HG02642 (cell line): Measurements from ENCODE around the gene JAZF1.
"Not testable (repeated sequence)": the region's sequence is repeated elsewhere in the genome, so short reads cannot be mapped to it uniquely, and the experiment has no call there.

Experiments
- ATAC-seq: cut with Tn5 transposase; IDR thresholded peaks from one replicate; pipeline ENCODE4 v1.9.1; 2021; ENCODE audit warnings: mild to moderate bottlenecking; ENCODE audit not compliant: unreplicated experiment, poor library complexity

JAZF1 gene

DNA sequence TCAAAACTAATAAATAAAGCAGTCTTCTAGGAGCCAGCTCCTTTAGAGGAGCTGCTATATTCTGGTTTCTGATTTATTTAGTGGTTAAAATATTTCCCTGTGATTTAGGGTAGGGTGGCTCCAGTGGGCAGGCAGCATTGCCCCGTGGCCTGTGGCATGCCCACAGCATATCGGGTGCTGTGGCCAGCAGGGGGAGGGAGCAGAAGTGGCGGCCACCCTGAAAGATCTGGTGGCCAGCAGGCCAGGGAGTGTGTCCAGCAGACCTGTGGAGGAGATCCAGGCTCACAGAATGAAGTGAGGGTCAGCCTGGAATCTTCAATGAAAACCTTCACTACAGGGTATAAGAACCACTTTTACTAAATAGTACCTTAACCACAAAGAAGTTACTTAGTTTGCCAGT lies 251.5 kb downstream of the JAZF1 start:
- ATAC-seq, result no peak

DNA sequence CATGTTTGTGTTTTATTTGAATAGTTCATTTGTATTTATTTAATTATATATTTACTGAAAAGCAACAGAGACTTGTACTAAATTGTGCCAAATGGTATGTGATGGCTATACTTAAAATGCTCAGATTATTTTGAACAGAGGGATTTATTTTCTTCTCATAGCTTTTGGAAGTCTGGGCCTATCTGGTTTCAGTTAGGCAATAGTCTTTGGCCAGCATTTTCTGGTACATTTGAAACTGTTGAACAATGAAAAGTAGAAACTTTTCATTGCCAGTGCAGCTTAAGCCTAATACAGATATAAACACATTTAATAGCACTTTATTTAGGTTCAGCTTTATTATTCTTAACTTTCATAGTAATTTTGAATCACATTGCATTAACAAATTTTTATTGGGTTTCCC lies 252.6 kb downstream of the JAZF1 start:
- no peak for ATAC-seq

DNA sequence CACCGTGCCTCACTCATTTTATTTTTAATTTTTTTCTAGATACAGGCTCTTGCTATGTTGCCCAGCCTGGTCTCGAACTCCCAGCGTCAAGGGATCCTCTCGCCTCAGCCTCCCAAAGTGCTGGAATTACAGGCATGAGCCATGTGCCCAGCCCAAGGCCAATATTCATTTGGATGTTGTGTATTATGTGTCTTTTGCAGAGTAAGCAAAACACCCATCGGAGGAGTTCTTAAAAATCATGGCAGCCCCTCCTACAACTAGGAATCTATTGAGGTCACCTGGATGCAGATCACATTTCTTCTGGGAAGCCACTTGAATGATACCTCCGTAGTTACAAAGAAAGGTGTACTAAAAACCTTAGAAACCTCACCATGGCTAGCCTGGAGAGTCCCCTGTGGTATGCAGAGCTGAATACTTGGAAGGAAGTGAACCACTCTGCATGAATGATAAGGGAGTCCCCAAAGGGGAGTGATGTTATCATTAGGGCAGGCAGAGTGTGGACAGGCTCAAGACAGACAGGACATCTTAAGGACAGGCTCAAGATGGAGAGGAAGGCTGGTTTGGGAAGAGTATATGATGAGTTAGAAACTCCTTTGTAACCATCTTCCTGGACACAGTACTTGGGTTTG lies 254.9 kb downstream of the JAZF1 start:
- peak; percentile 62 for ATAC-seq

DNA sequence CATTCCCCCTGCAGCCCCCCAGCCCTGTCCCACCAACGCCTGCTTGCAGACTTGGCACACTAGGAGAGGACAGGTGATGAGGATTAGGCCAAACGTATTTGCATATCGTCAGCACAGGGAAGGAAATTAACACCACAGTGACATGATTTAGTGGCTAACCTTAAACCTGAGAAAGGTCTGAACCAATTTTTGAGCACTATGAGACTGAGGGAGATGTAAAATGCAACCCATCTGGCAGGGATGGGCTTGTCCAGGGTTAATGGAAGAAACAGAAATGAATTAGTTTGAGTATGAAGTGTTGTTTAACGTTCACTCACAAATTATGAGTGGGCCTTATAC lies 257.0 kb downstream of the JAZF1 start:
- no peak for ATAC-seq

DNA sequence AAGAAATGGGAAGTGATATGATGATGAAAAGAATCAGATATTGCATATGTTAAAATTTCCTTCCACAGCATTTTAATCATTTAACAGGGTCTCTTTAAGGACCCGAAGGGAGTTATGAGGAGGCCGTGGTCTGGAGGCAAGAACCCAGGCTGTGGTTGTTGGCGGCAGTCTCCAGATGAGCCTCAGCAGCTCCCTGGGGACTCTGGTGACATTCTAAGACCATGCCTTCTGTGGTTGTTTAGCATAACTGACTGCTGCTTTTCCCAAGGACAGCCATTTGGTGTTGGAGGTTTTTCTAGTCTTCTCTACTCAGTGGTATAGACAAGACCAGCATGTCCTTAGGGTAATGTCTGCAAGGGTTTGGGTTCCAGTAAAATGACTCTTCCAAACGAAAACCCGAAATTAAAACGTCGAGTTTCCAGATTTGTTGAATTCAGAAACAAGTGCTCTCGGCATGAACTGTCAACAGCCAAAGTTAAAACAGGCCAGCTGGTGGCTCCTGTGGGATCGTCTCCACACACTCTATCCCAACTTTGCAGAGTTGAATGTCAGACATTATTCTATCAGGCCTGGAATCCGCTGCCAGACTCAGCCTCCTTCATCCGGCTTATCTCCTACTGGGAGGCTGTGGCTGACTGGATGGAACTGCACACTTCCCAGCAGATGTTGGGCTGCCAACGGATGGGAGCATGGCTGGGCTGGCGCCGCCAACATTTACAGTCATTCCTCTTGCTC lies 257.5 kb downstream of the JAZF1 start:
- no peak for ATAC-seq

DNA sequence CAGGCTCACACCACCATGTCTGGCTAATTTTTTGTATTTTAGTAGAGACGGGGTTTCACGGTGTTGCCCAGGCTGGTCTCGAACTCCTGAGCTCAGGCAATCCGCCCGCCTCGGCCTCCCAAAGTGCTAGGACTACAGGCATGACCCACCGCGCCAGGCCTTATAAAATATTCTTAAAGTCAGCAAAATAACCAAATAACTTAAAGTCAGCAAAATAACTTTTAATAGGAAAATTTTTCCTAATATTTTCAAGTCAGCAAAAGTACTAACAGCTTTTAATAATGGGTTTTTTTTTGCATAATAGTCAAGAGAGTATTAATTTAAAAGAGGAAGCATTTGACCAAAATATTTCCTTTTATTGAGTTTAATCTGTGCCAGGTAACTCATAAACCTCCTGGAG lies 258.2 kb downstream of the JAZF1 start:
- not testable (repeated sequence) for ATAC-seq

DNA sequence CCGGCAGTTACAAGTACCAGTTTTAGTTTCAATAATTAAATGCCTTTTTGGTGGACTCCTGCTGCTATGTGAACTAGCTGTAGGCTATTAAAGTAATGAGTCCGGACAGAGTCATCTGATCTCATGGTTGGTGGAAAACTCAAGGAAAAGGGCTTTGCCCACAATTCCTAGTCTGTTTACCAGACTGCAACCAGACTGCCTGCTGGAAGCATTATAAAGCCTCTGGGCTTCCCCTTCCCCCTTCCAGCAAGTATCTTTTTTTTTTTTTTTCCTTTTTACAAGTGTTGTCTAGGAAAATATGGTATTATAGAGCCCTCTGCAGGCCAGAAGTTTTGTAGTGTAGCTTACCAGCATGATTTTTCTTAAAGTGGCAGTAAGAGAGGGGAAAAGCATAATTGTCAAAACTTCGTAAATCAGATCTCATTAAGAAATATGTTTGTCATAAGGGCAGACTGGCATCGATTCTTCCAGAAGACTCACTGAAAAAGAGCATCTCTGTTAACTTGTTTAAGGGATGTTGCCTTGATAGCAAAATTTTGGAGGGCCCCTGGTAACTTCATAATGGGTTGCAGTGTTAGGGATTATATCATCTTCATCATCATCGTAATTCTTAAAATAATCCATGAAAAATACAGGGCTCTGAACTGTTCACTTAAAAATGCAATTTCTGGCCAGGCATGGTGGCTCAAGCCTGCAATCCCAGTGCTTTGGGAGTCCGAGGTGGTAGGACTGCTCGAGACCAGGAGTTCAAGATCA lies 259.3 kb downstream of the JAZF1 start:
- ATAC-seq, result no peak

DNA sequence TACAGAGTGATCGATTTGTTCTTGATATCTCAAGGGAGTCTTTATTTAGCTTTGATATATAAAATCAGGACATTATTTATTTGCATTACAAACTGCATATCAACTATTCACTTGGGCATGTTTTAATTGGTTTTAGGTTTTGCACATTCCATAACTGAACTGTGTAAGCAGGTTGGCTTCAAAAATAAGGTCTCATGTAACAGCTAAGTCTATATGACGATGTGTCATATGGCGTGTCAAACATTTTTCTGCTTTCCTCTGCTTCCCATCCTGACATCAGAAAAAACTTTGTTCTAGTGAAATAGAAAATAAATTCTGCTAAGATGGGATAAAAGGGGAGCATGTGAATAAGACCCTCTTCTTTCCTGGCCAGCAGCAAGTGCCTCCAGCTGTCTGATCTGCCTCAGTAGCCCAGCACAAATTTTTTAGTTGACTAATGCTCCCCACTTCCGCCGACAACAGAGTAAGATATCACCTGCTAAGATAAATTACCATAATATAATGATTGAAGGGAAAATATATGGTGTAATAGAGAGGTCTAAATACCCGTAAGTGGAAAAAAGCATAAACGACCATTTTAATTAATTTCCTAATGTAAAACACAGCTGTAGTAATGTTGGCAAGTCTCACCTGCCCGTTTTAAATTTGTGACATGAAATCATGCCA lies 260.2 kb downstream of the JAZF1 start:
- no peak for ATAC-seq

DNA sequence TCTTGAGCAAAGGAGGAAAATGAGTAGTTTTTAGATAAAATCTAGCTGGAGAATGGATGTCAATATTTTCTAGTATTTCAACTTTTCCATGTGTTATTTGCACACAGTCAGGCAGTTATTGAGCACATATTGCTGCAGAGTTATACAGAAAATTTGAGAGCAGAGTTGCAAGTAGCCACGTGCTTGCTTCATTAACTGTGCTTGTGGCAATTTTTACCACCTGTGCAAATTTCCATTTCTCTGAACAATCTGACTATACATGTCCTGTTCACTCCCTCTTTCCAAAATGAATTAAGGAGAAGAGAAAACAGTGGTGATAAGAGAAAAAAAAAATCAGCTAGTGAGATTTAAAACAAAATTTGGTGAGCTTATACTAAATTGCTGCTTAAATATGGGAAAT lies 262.1 kb downstream of the JAZF1 start:
- ATAC-seq, result no peak

DNA sequence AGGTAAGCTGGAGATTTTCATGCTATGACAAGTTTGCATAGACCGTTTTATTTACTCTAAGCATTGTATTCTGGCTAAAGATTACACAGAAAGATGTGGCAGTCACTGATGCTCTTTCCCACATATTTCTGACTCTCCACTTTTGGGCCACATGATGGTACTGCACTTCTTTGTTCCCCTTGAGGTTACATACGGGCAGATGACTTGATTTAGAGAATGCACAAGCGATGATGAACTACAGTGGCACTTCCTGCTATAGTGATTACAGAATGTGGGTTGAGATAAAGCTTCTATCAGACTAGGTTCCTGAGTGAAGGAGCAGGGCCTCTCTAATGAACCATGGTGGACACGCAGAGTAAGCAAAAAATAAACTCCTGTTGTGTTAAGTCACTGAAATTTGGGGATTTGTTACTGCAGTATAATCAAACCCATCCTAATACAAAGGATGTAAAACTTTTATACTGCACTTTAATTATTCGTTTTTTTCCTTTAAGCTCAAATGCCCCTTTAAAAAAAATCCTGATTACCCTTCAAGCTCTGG lies 262.8 kb downstream of the JAZF1 start:
- no peak for ATAC-seq

DNA sequence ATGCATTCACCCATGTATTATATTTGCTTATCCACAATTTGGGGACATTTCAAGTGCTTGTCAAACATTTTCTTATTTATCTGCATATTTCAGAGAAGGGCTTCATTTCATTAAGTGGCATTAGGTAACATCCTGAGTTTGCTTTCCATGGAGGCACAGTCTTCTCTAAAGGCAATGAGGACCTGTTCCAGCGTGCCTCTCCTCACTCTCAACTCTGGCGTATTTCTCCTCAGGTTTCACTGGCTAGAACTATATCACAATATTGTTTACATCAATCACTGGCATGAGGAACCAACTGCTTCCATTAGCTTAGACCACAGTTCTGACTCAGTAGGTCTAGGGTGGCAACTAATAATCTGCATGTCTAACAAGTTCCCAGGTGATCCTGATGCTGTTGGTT lies 263.5 kb downstream of the JAZF1 start:
- no peak for ATAC-seq

DNA sequence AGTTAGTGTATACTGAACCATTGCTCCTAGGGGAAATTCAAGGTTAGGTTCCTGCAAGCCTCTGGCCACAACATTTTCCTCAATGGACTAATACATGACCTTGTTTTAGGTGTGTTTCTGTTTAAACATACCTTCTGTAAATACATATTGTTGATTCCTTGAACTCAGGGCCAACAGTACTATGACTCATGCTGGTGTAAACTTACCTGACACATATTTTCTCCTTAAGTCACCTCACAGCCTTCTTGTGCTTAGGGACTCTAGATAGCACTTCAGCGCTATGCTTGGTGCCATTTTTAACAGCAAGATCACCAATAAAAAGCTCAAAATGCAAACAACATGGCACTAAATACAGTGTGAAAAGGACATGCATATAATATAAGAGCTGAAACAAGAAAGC lies 264.2 kb downstream of the JAZF1 start:
- no peak for ATAC-seq

DNA sequence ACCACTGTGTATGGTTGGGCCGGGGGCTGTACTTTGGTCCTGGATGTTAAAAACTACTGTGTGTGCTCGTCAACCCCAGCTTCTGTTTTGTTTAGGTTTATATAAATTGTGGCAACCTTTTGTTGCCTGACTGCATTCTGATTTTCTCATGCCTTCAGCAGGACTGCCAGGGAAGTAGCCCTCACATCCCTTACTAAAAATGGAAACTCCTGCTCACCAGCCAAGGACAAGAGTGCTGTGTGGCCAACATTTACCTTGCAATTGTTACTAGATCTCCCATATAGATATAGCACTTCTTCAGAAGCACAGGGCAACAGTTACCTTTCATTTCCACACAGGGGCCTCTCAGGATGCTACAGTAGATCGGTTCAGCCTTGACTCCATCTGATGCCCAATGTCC lies 266.2 kb downstream of the JAZF1 start:
- ATAC-seq, result no peak

DNA sequence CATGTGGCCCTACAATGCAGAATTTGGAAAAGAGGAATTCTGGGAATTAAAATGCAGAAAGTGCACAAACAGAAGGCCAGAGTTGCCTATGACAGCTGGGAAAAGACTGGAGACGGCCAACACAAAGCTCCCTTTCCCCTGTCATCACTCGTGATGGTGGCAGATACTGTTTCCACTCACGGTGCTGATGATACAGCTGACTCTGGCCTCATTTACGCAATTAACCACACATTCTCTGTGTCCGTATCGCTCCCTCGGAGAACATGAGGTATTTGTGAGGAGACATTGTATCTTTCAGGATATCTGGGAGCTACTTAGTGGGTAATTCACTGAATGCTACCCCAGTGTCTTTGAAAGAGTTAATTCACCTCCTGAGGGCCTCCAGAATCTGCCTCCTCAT lies 267.8 kb downstream of the JAZF1 start:
- no peak for ATAC-seq

DNA sequence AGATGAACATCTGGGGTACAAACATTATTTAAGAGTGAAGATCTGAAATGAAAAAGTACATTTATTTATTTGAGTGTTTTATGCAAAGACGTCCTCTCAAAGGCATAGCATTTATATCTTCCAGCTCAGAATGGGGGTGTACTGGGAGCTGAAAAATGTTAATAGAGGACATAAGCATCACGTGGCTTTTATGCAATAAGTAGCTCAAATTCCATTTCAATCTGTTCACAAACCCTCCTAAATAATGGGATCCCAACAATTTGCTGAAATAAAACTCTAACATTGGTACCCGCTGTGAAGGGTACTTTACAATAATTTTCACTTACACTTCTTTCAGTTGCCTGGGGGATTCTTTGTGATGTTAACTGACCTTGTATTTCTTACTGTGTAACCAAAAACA lies 268.7 kb downstream of the JAZF1 start:
- no peak for ATAC-seq

DNA sequence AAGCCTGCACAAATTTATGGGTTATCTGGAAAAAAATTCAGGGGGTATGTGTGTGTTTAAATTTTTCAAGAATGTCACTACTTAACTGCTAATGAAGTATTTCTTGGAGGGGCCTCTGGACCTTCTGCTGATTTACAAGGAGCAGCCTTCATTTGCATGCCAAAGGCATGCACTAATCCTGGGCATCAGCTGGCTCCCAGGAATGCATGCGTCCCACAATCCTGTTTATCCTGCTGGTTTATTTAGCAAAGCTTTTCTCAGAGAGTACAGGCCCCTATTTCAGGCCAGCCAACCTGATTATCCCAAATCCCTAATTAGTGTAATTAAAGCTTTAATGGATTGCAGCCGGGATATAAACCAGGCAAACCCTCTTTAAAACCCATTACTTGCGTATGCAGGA lies 270.3 kb downstream of the JAZF1 start:
- no peak for ATAC-seq

DNA sequence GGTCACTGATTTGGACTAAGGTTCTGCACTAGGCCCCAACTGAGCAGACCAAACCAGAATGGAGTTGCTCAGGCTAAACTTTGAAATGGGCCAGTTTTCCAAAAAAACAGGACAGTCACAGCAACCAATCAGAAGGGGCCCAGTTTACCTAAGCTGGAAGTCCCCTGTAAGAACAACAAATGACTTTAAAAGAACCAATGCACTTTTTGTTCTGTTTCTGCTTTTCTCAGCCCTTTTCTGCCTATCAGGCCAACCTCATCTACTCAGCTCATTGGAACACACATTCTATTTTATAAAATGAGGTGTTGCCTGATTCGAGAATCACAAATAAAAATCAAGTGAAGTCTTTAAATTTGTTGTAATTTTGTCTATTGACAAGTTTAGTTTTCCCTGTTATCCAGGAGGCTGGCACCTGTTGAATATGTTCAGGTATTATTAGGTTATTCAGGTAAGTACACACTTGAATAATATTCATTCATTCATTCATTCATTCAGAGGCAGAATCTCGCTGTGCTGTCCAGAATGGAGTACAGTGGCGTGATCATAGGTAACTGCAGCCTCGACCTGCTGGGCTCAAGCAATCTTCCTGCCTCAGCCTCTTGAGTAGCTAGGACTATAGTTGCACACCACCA lies 271.9 kb downstream of the JAZF1 start:
- ATAC-seq, result no peak

DNA sequence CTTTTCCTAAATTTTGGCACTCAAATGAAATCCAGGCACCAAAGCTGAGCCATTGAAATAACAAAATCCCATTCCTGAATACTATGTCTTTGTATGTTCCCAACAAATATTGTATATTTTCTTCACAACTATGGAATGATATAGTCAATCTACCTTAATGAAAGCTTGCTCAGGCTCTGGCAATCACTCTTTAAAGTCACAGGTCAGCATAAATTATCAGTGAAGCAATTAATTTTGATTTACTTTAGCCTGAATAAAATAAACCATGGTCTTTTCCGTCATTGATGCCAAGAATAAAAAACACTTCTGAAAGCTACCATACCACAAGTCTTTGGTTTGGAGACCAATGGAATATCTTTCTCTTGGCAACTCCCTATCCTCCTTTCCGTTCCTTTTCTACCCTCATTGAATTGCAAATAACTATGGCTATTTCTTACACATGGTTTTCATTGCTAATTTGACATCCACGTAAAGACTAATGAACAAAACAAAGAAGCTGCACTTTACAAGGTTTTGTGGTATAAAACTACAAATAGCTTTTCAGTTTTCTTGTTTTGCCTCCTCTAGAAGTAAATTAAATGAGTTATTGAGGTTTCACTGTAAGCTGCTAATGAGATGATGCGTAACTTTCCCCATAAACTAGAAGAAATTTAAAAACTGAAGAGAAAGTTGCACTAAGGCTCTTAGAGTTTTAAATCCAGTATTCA lies 274.1 kb downstream of the JAZF1 start:
- ATAC-seq, result no peak

DNA sequence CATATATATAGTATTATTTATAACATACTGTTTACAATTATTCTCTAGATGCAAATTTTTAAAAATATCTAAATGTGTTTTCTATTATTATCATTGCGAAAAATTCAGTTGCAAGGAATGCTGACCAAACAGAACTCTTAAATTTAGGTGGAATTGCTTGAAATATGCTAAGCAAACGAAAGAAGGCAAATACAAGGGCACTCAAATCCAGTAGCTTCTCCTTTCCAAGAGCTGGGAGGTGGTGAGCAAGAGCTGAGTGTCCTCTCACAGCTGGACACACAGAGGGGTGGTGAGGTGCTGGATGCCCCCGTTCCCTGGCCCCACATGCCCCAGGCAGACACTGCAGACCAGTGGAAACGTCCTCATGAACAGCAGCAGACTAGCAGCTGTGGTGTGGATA lies 274.6 kb downstream of the JAZF1 start:
- ATAC-seq, result no peak
